Measurements from ENCODE around the gene CXXC1. TPM values are rescaled to one million over a fixed set of nuclear protein-coding genes. Genes with fewer than 3 reads are reported as not detected.
"Not testable (repeated sequence)": the region's sequence is repeated elsewhere in the genome, so short reads cannot be mapped to it uniquely, and the experiment has no call there.

CXXC1 gene
- total RNA-seq, 1 donor: 30.2 TPM

DNA sequence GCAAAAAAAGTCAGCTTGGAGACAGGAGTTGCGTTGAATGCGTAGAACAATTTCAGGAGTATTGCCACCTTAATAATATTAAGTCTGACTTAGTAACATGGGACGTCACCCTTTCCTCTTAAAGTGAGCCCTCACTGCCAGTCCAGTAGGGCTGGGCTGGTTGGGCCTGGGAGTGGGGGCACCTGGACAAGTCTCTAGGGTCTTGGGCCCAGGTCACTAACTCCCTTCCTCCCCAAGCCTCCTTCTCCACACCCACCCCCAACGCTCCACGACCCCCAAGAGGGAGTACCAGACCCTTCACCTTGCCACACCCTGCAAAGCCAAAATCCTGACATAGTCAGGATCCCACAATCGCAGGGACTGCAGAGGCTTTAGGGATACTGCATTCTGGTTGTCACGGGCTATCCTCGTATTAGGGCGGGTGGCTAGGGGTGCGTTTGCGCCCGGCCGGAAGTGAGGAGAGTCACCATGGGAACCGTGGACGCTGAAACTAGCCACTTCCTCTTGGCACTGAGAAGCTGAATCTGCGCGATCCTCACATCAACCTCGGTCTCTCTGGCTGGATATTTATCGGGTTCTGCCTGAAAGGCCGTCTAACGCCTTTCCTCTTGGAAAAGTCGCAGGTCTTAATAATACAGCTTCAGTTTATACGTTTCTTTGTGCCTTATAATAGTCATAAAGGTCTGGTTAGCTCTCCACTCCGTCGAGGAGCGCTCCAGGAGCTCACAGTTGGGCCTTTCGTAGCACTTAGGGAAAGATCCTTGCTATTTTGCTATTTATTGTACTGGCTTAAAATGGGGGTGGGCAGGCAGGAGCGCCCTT is 10.3 kb upstream of the CXXC1 start:
- TF ChIP-seq, protein P1, sequence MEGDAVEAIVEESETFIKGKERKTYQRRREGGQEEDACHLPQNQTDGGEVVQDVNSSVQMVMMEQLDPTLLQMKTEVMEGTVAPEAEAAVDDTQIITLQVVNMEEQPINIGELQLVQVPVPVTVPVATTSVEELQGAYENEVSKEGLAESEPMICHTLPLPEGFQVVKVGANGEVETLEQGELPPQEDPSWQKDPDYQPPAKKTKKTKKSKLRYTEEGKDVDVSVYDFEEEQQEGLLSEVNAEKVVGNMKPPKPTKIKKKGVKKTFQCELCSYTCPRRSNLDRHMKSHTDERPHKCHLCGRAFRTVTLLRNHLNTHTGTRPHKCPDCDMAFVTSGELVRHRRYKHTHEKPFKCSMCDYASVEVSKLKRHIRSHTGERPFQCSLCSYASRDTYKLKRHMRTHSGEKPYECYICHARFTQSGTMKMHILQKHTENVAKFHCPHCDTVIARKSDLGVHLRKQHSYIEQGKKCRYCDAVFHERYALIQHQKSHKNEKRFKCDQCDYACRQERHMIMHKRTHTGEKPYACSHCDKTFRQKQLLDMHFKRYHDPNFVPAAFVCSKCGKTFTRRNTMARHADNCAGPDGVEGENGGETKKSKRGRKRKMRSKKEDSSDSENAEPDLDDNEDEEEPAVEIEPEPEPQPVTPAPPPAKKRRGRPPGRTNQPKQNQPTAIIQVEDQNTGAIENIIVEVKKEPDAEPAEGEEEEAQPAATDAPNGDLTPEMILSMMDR (IDR thresholded peaks at IDR 0.05; ENCODE audit: insufficient read depth, low read depth, low read length): no peak
- H3K4me3 ChIP-seq (ENCODE audit: low read depth, low read length): peak overlapping the region; percentile 58
- DNase-seq (ENCODE audit: low read depth): peak; percentile 71

- no peak overlapping the region for H3K4me3 ChIP-seq (ENCODE audit: low read depth, low read length)
- TF ChIP-seq, protein P1 (IDR thresholded peaks at IDR 0.05; ENCODE audit: insufficient read depth, low read depth, low read length): no peak
- no peak for DNase-seq (ENCODE audit: low read depth)
These were observed 5.5 kb upstream of the CXXC1 start for GRCh38 chr18:50293039-50293438.

DNA sequence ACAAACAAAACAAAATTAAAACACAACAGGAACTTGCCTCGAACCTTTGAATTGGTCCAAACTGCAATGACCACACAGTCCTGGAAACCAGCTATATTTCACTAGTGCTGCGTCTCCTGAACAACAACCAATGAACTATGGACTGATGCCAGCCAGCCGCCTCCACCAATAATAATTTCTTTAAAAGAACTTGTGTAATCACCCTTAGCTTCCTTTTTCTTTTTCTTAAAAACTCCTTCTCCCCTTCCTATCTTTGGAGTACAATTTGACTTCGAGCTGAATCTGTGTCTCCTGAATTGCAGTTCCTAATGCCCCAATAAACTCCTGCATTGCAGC is 1.6 kb upstream of the CXXC1 start:
- no peak overlapping the region for H3K4me3 ChIP-seq (ENCODE audit: low read depth, low read length)
- TF ChIP-seq, protein P1 (IDR thresholded peaks at IDR 0.05; ENCODE audit: insufficient read depth, low read depth, low read length): no peak
- DNase-seq (ENCODE audit: low read depth): no peak

- not testable (repeated sequence) for DNase-seq (ENCODE audit: low read depth)
- peak overlapping the region; percentile 97 for H3K4me3 ChIP-seq (ENCODE audit: low read depth, low read length)
These were observed 1.0 kb upstream of the CXXC1 start for GRCh38 chr18:50288348-50289107.

GRCh38 chr18:50287028-50287440 is 458 bp downstream of the CXXC1 start:
- TF ChIP-seq, protein P1 (IDR thresholded peaks at IDR 0.05; ENCODE audit: insufficient read depth, low read depth, low read length): no peak
- no peak for DNase-seq (ENCODE audit: low read depth)
- H3K4me3 ChIP-seq (ENCODE audit: low read depth, low read length): peak overlapping the region; percentile 97

DNA sequence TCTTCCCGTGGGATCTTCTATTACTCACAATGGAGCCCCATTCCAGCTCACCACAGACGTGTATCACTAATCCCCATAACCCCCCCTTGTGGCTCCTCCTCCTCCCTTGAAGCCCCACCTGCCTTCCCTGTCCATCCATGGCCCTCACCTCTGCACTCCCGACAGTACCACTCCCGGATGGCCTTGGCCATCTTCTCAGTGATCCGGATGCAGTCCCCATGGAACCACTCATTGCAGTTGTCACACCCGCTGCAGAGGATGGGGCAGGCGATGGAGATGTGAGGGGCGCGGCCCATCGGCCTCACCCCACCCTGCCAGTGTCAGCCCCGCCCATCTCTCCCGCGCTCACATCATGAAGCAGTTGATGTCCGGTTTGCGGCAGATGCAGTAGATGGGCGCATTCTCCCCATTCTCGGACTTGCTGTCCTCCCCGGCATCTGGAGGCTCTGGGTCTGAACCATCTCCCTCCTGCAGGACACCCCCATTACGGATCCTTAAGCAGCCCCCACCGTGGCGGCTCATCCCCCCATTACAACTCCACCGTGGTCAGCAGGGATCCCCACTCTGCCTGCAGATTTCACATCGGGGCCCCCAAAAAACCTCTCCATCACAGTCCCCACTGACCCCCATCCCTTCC is 983 bp downstream of the CXXC1 start:
- TF ChIP-seq, protein P1 (IDR thresholded peaks at IDR 0.05; ENCODE audit: insufficient read depth, low read depth, low read length): no peak
- DNase-seq (ENCODE audit: low read depth): peak; percentile 24
- peak overlapping the region; percentile 97 for H3K4me3 ChIP-seq (ENCODE audit: low read depth, low read length)

Measured in fibroblast of villous mesenchyme (primary cell).